Upper lobe of left lung (tissue), 6 donors: ENCODE measurements around the gene NEUROG1. TPM values are rescaled to one million over a fixed set of nuclear protein-coding genes. Genes with fewer than 3 reads are reported as not detected.
"Not testable (repeated sequence)": the region's sequence is repeated elsewhere in the genome, so short reads cannot be mapped to it uniquely, and the experiment has no call there.

Experiments used
- ATAC-seq, 2 donors: fragments of 200-7000 bp; cut with Tn5 transposase; one replicate each; pipeline ENCODE4 v1.9.1; 2022; ENCODE audit warnings: mild to moderate bottlenecking in 2 of 2, moderate library complexity in 2 of 2; ENCODE audit not compliant: low FRiP score in 2 of 2
- DNase-seq, 2 donors: peaks; one replicate each; pipeline ENCODE4 v3.0.0-alpha.2; 2019 to 2020
- H3K27ac ChIP-seq, 4 donors: fragments of 200-600 bp; sonication (generic); one replicate each; pipeline ENCODE4 v1.5.1; 2016 to 2019
- H3K27me3 ChIP-seq, 4 donors: fragments of 200-600 bp; sonication (generic); one replicate each; pipeline ENCODE4 v1.5.1; 2017 to 2019
- H3K36me3 ChIP-seq, 4 donors: fragments of 200-600 bp; sonication (generic); one replicate each; pipeline ENCODE4 v1.5.1; 2016 to 2019
- H3K4me1 ChIP-seq, 4 donors: fragments of 200-600 bp; sonication (generic); one replicate each; pipeline ENCODE4 v1.5.1; 2018 to 2019
- H3K4me3 ChIP-seq, 4 donors: fragments of 200-600 bp; sonication (generic); one replicate each; pipeline ENCODE4 v1.5.1; 2017 to 2019; ENCODE audit warnings: mild to moderate bottlenecking in 2 of 4, moderate library complexity in 1 of 4
- H3K9me3 ChIP-seq, 4 donors: fragments of 200-600 bp; sonication (generic); one replicate each; pipeline ENCODE4 v1.5.1; 2018 to 2019
- CTCF ChIP-seq, 6 experiments: fragments of 450-650 bp in 4 of 6; fragments of 200-600 bp in 2 of 6; sonication (generic) in 2 of 6; IDR thresholded peaks; one replicate each; pipeline ENCODE4 v1.5.1; 2016 to 2019; ENCODE audit warnings: antibody characterized with exemption in 6 of 6
- EP300 ChIP-seq, 4 donors: sonication (generic); formaldehyde crosslinking; IDR thresholded peaks; one replicate each; pipeline ENCODE4 v1.5.1; 2017; ENCODE audit warnings: antibody characterized with exemption in 4 of 4, control low read depth in 2 of 4
- POLR2A ChIP-seq, 4 donors: fragments of 450-650 bp; IDR thresholded peaks; one replicate each; pipeline ENCODE4 v1.5.1; 2016 to 2017; ENCODE audit warnings: antibody characterized with exemption in 4 of 4, mild to moderate bottlenecking in 2 of 4
- POLR2AphosphoS5 ChIP-seq, 2 donors: sonication (generic); formaldehyde crosslinking; IDR thresholded peaks; one replicate each; pipeline ENCODE4 v1.5.1; 2017; ENCODE audit warnings: antibody characterized with exemption in 2 of 2
- WGBS, 2 donors: methylation state at CpG; one replicate each; pipeline ENCODE4 v1.1.5; 2017 to 2018; 5-methylcytosine and 5-hydroxymethylcytosine counted together
- total RNA-seq, 6 donors: library from RNA; depleted of rRNA in 4 of 6; stranded (reverse); fragments of >200 nt in 4 of 6; gene quantifications; one replicate each; pipeline versions ENCODE4 v1.1.0 to v1.2.1, GENCODE V29; 2016 to 2021
- donor health status: DM: no; HTN: no; CAD: no; lungs with moderate emphysema.
- donor health status: DM: no; HTN: yes; CAD: no; lungs with severe emphysema.

Gene NEUROG1
- total RNA-seq, 6 donors from 2014 or later: not detected

- H3K36me3 ChIP-seq: no peaks in the 10 kb centered on the region
- no peak overlapping the region for H3K4me3 ChIP-seq
- peaks cover 0 to 32% (median 17%) of the 10 kb centered on the region in 4 donors for H3K27me3 ChIP-seq
- 35 to 36% methylated on average over 3 of the region's 3 CpGs for WGBS, 2 donors
- H3K9me3 ChIP-seq: no peaks in the 10 kb centered on the region
- DNase-seq: no peak
- H3K27ac ChIP-seq: no peak overlapping the region
- ATAC-seq: no peak
- TF ChIP-seq EP300 (IDR thresholded peaks at IDR 0.05) (no peak), POLR2AphosphoS5 (IDR thresholded peaks at IDR 0.05) (no peak), CTCF (IDR thresholded peaks at IDR 0.05) (no peak), POLR2A (IDR thresholded peaks at IDR 0.05) (no peak)
- H3K4me1 ChIP-seq: peaks cover 11 to 19% (median 14%) of the 10 kb centered on the region in 4 donors
These were observed 2.0 kb downstream of the NEUROG1 start for GRCh38 chr5:135533794-135534193.

GRCh38 chr5:135533334-135533733, 2.4 kb downstream of the NEUROG1 start:
- no peak for DNase-seq
- H3K27ac ChIP-seq: no peak overlapping the region
- ATAC-seq: no peak
- WGBS, 2 donors: 51 to 57% methylated on average over 3 of the region's 3 CpGs
- H3K9me3 ChIP-seq: no peaks in the 10 kb centered on the region
- TF ChIP-seq POLR2A (IDR thresholded peaks at IDR 0.05): no peak
- no peak for TF ChIP-seq EP300 (IDR thresholded peaks at IDR 0.05)
- no peak for TF ChIP-seq POLR2AphosphoS5 (IDR thresholded peaks at IDR 0.05)
- no peak for TF ChIP-seq CTCF (IDR thresholded peaks at IDR 0.05)
- H3K27me3 ChIP-seq: peaks cover 0 to 32% (median 17%) of the 10 kb centered on the region in 4 donors
- peaks cover 11 to 19% (median 14%) of the 10 kb centered on the region in 4 donors for H3K4me1 ChIP-seq
- no peak overlapping the region for H3K4me3 ChIP-seq
- no peaks in the 10 kb centered on the region for H3K36me3 ChIP-seq

- 71 to 77% methylated on average over 5 of the region's 5 CpGs for WGBS, 2 donors
- H3K9me3 ChIP-seq, H3K27ac ChIP-seq, H3K4me1 ChIP-seq, H3K36me3 ChIP-seq, DNase-seq, H3K4me3 ChIP-seq, H3K27me3 ChIP-seq, ATAC-seq: not testable (repeated sequence)
These were observed 6.2 kb downstream of the NEUROG1 start for GRCh38 chr5:135529576-135529975.

- no peak for ATAC-seq
- Histone ChIP-seq H3K9me3 (no peaks in the 10 kb centered on the region), H3K4me3 (no peak overlapping the region), H3K27ac (no peak overlapping the region), H3K4me1 (no peaks in the 10 kb centered on the region), H3K36me3 (no peaks in the 10 kb centered on the region), H3K27me3 (no peaks in the 10 kb centered on the region)
- TF ChIP-seq POLR2AphosphoS5 (IDR thresholded peaks at IDR 0.05): no peak
- TF ChIP-seq CTCF (IDR thresholded peaks at IDR 0.05): no peak
- no peak for TF ChIP-seq EP300 (IDR thresholded peaks at IDR 0.05)
- TF ChIP-seq POLR2A (IDR thresholded peaks at IDR 0.05): no peak
- no peak for DNase-seq
These were observed 8.8 kb downstream of the NEUROG1 start for GRCh38 chr5:135526924-135527323.

GRCh38 chr5:135521964-135522363, 13.8 kb downstream of the NEUROG1 start:
- H3K36me3 ChIP-seq: no peaks in the 10 kb centered on the region
- ATAC-seq (no peak), DNase-seq (no peak)
- WGBS, 2 donors: 48 to 58% methylated on average over 2 of the region's 2 CpGs
- H3K4me1 ChIP-seq: no peaks in the 10 kb centered on the region
- H3K27me3 ChIP-seq: no peaks in the 10 kb centered on the region
- TF ChIP-seq EP300 (IDR thresholded peaks at IDR 0.05) (no peak), POLR2A (IDR thresholded peaks at IDR 0.05) (no peak), CTCF (IDR thresholded peaks at IDR 0.05) (no peak)
- H3K4me3 ChIP-seq: no peak overlapping the region
- H3K9me3 ChIP-seq: no peaks in the 10 kb centered on the region
- no peak overlapping the region for H3K27ac ChIP-seq
